EL (cell line): Measurements from ENCODE around the gene BEST1.
"Not testable (repeated sequence)": the region's sequence is repeated elsewhere in the genome, so short reads cannot be mapped to it uniquely, and the experiment has no call there.

ENCODE experiments used
- DNase-seq: peaks from one replicate; pipeline ENCODE4 v3.0.0-alpha.2; 2016

The BEST1 gene

GRCh38 chr11:61964666-61965271, 14.6 kb downstream of the BEST1 start:
- not testable (repeated sequence) for DNase-seq

- DNase-seq: peak; percentile 45
Measured at GRCh38 chr11:61966734-61967115, 16.6 kb downstream of the BEST1 start.

- peak; percentile 92 for DNase-seq
Measured at GRCh38 chr11:61967116-61967923, 17.2 kb downstream of the BEST1 start, which contains the start of gene FTH1. Gene FTH1, minus strand, starts transcription at chr11:61967634. Its CDS starts 209 bp downstream, at chr11:61967425.

GRCh38 chr11:61967924-61968757, 18.0 kb downstream of the BEST1 start:
- DNase-seq: no peak

GRCh38 chr11:61968758-61969390, 18.7 kb downstream of the BEST1 start:
- no peak for DNase-seq

GRCh38 chr11:61969391-61969758, 19.2 kb downstream of the BEST1 start:
- DNase-seq: no peak

- DNase-seq: peak; percentile 83
Measured at GRCh38 chr11:61969838-61970662, 19.9 kb downstream of the BEST1 start.

- DNase-seq: peak; percentile 99
Measured at GRCh38 chr11:61971248-61972111, 21.3 kb downstream of the BEST1 start.

GRCh38 chr11:61972112-61972671, 22.0 kb downstream of the BEST1 start:
- DNase-seq: no peak

GRCh38 chr11:61972672-61973475, 22.7 kb downstream of the BEST1 start:
- peak; percentile 86 for DNase-seq

- no peak for DNase-seq
Measured at GRCh38 chr11:61973476-61974162, 23.5 kb downstream of the BEST1 start.

- no peak for DNase-seq
Measured at GRCh38 chr11:61974766-61975631, 24.8 kb downstream of the BEST1 start.

GRCh38 chr11:61975638-61976419, 25.7 kb downstream of the BEST1 start:
- no peak for DNase-seq

- DNase-seq: no peak
Measured at GRCh38 chr11:61976420-61976800, 26.3 kb downstream of the BEST1 start.

- DNase-seq: no peak
Measured at GRCh38 chr11:61976813-61977475, 26.8 kb downstream of the BEST1 start.
